ENCODE measurements around the gene SMG7. TPM values are rescaled to one million over a fixed set of nuclear protein-coding genes. Genes with fewer than 3 reads are reported as not detected.

The SMG7 gene
- polyA plus RNA-seq, 2 of the 4 experiments (the other 2 are of a cell fraction): 27.2 to 51.3 TPM

GRCh38 chr1:183498342-183498991, 26.2 kb downstream of the SMG7 start:
- ATAC-seq (no peak), DNase-seq (ENCODE audit: low read depth in 1 of 2, low spot score in 1 of 2) (no peak), FAIRE-seq (peak; percentile 72)
- H3K4me3 ChIP-seq: no peak overlapping the region
- TF ChIP-seq NR3C1 (IDR thresholded peaks at IDR 0.05) (no peak), JUNB (IDR thresholded peaks at IDR 0.05) (no peak), RARB (CRISPR knock-in tag; IDR thresholded peaks at IDR 0.05) (no peak), SMC3 (IDR thresholded peaks at IDR 0.05) (no peak), RAD21 (conservative IDR thresholded peaks at IDR 0.05 in 1 of 2, IDR thresholded peaks at IDR 0.05 in 1 of 2) (no peak), CHD2 (IDR thresholded peaks at IDR 0.05; ENCODE audit: low read length, partially characterized antibody) (no peak), NPAS2 (CRISPR knock-in tag; IDR thresholded peaks at IDR 0.05; ENCODE audit: borderline replicate concordance) (no peak), CBX2 (IDR thresholded peaks at IDR 0.05; ENCODE audit: borderline replicate concordance, low read depth) (no peak), EP300 (IDR thresholded peaks at IDR 0.05) (no peak), HEYL (CRISPR knock-in tag; IDR thresholded peaks at IDR 0.05) (no peak), ZSCAN20 (CRISPR knock-in tag; IDR thresholded peaks at IDR 0.05) (no peak), BHLHE40 (IDR thresholded peaks at IDR 0.05; ENCODE audit: low read depth, low read length) (no peak), MAZ (IDR thresholded peaks at IDR 0.05; ENCODE audit: borderline replicate concordance, low read depth, low read length) (no peak)
- TF ChIP-seq, protein P1, sequence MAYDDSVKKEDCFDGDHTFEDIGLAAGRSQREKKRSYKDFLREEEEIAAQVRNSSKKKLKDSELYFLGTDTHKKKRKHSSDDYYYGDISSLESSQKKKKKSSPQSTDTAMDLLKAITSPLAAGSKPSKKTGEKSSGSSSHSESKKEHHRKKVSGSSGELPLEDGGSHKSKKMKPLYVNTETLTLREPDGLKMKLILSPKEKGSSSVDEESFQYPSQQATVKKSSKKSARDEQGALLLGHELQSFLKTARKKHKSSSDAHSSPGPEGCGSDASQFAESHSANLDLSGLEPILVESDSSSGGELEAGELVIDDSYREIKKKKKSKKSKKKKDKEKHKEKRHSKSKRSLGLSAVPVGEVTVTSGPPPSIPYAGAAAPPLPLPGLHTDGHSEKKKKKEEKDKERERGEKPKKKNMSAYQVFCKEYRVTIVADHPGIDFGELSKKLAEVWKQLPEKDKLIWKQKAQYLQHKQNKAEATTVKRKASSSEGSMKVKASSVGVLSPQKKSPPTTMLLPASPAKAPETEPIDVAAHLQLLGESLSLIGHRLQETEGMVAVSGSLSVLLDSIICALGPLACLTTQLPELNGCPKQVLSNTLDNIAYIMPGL (CRISPR knock-in tag; IDR thresholded peaks at IDR 0.05; ENCODE audit: borderline replicate concordance): no peak
- TF ChIP-seq, protein P2, sequence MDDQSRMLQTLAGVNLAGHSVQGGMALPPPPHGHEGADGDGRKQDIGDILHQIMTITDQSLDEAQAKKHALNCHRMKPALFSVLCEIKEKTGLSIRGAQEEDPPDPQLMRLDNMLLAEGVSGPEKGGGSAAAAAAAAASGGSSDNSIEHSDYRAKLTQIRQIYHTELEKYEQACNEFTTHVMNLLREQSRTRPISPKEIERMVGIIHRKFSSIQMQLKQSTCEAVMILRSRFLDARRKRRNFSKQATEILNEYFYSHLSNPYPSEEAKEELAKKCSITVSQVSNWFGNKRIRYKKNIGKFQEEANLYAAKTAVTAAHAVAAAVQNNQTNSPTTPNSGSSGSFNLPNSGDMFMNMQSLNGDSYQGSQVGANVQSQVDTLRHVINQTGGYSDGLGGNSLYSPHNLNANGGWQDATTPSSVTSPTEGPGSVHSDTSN (IDR thresholded peaks at IDR 0.05): no peak
- WGBS (ENCODE audit: missing lambda C conversion rate): 94% methylated on average over 6 of the region's 6 CpGs
- no peaks in the 10 kb centered on the region for H3K9me3 ChIP-seq
- CTCF ChIA-PET: no interaction called here
- H3K4me1 ChIP-seq: peaks cover 23% of the 10 kb centered on the region
- H3K27ac ChIP-seq: no peak overlapping the region
- POLR2A ChIA-PET: no interaction called here
- H3K4me2 ChIP-seq: no peak overlapping the region

- ATAC-seq (no peak), DNase-seq (ENCODE audit: low read depth in 1 of 2, low spot score in 1 of 2) (no peak), FAIRE-seq (no peak)
- H3K4me3 ChIP-seq: no peak overlapping the region
- TF ChIP-seq ZSCAN20 (CRISPR knock-in tag; IDR thresholded peaks at IDR 0.05): no peak
- TF ChIP-seq ESRRA (IDR thresholded peaks at IDR 0.05; ENCODE audit: borderline replicate concordance, low read length): no peak
- TF ChIP-seq CEBPB (IDR thresholded peaks at IDR 0.05): no peak
- no peak for TF ChIP-seq RNF2 (IDR thresholded peaks at IDR 0.05; ENCODE audit: borderline replicate concordance, low read depth)
- no peak for TF ChIP-seq HEYL (CRISPR knock-in tag; IDR thresholded peaks at IDR 0.05)
- no peak for TF ChIP-seq EHF (CRISPR knock-in tag; IDR thresholded peaks at IDR 0.05)
- 95% methylated on average over 5 of the region's 5 CpGs for WGBS (ENCODE audit: missing lambda C conversion rate)
- H3K4me2 ChIP-seq: no peak overlapping the region
- H3K4me1 ChIP-seq: peaks cover 14% of the 10 kb centered on the region
- no peaks in the 10 kb centered on the region for H3K9me3 ChIP-seq
- ChIA-PET POLR2A (no interaction called here), CTCF (interaction anchor here (0.9 to 1.9 kb wide), 4 partner anchors 9 to 132 kb away, joined by 3 to 5 read pairs (median 4); no protein-coding TSS in a partner anchor)
- H3K27ac ChIP-seq: no peak overlapping the region
Observed at GRCh38 chr1:183505454-183506089, 33.3 kb downstream of the SMG7 start.

DNA sequence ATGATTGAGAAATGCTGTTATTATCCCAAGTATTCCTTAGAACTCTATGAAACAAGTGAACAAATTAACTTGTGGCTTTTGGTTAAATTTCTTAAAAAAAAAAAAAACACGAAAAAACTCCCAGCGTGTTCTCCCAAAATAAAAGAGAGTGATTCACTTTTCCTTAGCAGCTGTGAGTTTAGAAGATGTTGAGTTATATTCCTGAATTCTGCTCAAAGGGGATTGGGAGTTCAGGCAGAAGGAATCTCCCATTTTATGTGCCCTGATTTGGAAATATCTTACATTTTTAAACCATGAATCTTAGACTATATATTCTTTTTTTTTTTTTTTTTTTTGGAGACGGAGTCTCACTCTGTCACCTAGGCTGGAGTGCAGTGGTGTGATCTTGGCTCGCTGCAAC, 34.3 kb downstream of the SMG7 start:
- WGBS (ENCODE audit: missing lambda C conversion rate): 89% methylated on average over 4 of the region's 4 CpGs
- FAIRE-seq: no peak
- H3K9me3 ChIP-seq: no peaks in the 10 kb centered on the region
- TF ChIP-seq KDM5A (IDR thresholded peaks at IDR 0.05): no peak
- no peak for TF ChIP-seq MAZ (IDR thresholded peaks at IDR 0.05; ENCODE audit: borderline replicate concordance, low read depth, low read length)
- no peak for TF ChIP-seq POLR2A (IDR thresholded peaks at IDR 0.05; ENCODE audit: low read length)
- no peak for TF ChIP-seq REST (IDR thresholded peaks at IDR 0.05)
- TF ChIP-seq ZC3H11A (IDR thresholded peaks at IDR 0.05): no peak
- no peak for TF ChIP-seq E2F6 (IDR thresholded peaks at IDR 0.05; ENCODE audit: borderline replicate concordance, low read depth)
- no peak for TF ChIP-seq ESRRA (IDR thresholded peaks at IDR 0.05; ENCODE audit: borderline replicate concordance, low read length)
- TF ChIP-seq NFE2L2 (conservative IDR thresholded peaks at IDR 0.05; ENCODE audit: low read length): no peak
- no peak for TF ChIP-seq TFCP2L1 (CRISPR knock-in tag; IDR thresholded peaks at IDR 0.05)
- peaks cover 14% of the 10 kb centered on the region for H3K4me1 ChIP-seq
- DNase-seq (ENCODE audit: low read depth in 1 of 2, low spot score in 1 of 2): no peak
- ChIA-PET POLR2A (no interaction called here), CTCF (interaction anchor here (0.7 to 1.9 kb wide), 5 partner anchors 10 to 517 kb away, joined by 3 to 5 read pairs (median 4); no protein-coding TSS in a partner anchor)
- no peak overlapping the region for H3K4me3 ChIP-seq
- H3K4me2 ChIP-seq: no peak overlapping the region
- no peak for ATAC-seq
- no peak overlapping the region for H3K27ac ChIP-seq
